ENCODE results near the gene TBL3.

Gene TBL3

DNA sequence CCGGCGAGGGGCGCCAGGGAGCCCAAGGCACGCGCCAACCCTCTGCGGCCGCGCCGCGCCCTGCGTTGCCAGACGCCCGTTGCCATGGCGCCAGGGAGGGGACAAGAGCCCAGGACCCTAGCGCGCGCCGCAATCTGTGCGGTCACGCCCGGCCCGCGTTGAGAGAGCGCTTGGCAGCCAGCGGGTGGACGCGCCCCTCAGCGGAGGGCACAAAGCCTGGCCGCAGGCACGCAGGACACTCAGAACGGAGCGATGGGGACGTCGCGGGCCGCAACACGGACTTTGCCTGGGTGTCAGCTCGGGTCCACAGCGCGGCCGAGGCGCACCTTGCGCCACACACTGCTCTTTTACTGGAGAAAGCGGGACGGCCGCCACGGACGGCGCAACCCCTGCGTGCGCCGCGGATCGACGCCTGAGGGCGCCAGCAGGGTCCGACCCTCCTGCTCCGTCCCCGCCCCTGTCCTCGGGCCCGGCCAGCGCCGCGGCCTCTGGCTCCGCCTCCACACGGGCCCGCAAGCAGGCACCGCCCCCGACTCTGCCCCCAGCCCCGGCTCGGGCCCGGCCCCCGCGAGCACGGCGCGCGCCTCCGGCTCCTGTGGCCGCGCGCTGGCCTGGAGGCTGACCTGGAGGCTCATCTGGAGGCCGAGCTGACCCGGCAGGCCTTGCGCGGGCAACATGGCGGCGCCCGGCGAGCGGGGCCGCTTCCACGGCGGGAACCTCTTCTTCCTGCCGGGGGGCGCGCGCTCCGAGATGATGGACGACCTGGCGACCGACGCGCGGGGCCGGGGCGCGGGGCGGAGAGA lies 11.9 kb downstream of the TBL3 start, which contains the start of gene GFER:
Gene GFER (plus strand): TSS at position 650 of the 803 bp plus-strand sequence. CDS start 26 bp downstream, at position 676.
- peak; percentile 74 to 86 for DNase-seq

DNA sequence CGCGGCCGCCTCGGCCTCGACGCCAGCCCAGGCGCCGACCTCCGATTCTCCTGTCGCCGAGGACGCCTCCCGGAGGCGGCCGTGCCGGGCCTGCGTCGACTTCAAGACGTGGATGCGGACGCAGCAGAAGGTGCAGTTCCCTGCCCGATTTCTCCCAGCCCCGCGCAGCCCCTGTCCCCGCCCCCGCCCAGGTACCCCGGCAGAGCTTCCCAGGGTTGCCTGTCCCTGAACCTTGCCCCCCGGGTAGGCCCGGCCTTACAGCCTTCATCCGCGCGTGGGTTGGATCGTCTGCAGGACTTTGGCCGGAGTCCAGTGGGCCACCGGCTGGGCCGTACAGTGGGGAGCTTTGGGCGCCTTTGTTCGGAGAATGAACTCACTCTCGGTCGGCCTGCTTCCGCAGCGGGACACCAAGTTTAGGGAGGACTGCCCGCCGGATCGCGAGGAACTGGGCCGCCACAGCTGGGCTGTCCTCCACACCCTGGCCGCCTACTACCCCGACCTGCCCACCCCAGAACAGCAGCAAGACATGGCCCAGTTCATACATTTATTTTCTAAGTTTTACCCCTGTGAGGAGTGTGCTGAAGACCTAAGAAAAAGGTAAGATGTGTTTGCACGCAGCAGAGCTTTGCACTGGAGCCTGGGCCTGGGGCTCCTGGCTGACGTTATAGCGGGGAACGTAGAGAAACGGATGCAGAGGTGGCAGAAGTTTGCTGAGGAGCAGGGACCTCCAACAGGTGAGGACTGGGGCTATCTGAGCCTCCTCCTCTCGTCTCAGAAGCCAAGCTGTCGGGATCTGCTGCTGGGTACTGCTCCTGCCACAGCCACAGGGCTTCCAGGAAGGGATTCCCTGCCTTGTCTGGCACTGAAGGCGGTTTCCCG lies 12.7 kb downstream of the TBL3 start:
- DNase-seq: no peak

DNA sequence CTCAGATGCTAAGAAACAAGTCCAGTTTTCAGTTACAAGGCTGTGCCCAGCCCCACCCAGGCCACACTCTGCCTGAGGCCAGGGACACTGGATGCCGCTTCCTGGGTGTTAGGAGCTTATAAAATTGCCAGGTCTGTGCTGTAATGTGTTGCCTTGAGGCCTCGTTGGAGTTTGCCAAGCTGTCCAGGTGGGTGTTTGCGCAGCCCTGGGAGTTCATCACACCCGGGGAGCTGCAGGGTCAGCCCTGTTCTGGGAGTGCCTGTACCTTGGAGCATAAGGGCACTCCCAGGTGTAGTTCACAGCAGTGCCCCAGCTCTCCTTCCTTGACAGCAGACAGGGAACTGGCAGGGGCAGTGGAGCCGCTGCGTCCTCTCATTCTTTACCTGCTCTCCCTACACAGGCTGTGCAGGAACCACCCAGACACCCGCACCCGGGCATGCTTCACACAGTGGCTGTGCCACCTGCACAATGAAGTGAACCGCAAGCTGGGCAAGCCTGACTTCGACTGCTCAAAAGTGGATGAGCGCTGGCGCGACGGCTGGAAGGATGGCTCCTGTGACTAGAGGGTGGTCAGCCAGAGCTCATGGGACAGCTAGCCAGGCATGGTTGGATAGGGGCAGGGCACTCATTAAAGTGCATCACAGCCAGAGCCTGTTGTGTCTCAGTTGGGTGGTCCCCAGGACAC lies 13.8 kb downstream of the TBL3 start:
- DNase-seq: no peak

- no peak for DNase-seq
Observed at GRCh38 chr16:1987198-1987597, 15.3 kb downstream of the TBL3 start.

GRCh38 chr16:1989209-1990100 lies 17.6 kb downstream of the TBL3 start, which contains the start of gene SYNGR3:
SYNGR3 (plus strand) TSS chr16:1989970; CDS start chr16:1990103, 133 bp downstream.
- DNase-seq: no peak

DNA sequence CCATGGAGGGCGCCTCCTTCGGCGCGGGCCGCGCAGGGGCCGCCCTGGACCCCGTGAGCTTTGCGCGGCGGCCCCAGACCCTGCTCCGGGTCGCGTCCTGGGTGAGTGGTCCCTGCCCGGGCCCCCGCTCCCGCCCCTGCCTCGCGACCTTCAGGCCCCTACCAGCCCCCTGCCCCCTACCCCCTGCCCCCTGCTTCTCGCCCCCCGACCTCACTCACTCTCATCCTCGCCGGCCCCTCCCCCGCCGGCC lies 18.2 kb downstream of the TBL3 start:
- no peak for DNase-seq

DNA sequence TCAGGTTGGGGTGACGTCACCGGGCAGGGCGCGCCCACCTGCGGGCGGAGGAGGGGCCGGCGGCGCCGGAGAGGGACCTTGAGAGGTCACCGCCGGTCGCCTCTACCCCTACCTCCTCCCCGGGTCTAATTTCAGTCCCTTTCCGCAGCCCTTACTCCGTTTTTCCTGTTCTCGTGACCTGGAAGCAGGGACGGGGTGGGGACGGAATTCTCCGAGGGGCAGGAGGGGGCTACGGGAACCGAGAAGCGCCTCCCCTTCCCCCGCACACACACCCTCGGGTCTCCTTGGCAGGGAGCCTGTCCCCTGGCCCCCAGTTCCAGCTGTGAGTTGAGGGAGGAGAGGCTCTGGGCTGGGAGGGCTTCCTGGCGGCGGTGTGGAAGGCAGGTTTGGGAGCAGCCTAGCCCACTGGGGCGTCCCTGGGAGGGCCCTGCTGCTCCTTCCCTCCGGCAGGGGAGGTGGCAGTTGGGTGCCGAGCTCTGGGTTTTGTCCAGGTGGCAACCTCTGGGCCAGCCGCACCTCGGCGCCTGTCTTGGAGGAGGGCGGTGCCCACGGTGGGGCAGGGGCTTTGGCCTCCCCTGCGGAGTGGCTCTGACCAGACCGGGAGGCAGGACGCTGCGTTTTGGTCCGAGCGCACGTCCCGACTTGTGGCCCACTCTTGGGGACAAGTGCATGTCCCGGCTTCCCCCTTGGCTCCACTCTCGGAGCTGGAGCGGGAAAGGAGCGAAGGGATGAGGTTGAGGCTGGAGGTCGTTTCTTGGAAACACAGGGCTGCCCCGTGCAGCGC lies 18.7 kb downstream of the TBL3 start:
- peak in 1 of 2 donors; percentile 42 for DNase-seq

DNA sequence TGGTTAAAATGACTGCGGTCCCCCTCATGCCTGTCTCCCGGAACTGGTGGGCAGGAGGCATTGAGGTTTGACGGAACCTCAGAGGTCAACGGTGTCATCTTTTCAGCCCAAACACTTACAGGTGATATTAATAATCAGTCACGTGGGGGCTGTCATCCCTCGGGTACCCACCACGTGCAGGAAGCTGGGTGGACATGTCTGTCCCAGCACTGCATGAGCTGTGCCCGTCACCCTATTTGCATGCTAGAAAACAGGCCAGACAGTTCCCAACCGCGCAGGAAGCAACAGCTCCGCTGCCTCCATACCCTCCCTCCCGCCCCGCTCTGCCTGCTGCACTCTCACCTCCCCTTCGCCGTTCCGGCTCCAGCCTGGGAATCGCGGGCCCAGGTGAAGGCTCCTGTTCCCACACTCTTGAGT lies 19.3 kb downstream of the TBL3 start:
- DNase-seq: peak; percentile 41 to 43

GRCh38 chr16:1991588-1991947 lies 19.7 kb downstream of the TBL3 start:
- no peak for DNase-seq

DNA sequence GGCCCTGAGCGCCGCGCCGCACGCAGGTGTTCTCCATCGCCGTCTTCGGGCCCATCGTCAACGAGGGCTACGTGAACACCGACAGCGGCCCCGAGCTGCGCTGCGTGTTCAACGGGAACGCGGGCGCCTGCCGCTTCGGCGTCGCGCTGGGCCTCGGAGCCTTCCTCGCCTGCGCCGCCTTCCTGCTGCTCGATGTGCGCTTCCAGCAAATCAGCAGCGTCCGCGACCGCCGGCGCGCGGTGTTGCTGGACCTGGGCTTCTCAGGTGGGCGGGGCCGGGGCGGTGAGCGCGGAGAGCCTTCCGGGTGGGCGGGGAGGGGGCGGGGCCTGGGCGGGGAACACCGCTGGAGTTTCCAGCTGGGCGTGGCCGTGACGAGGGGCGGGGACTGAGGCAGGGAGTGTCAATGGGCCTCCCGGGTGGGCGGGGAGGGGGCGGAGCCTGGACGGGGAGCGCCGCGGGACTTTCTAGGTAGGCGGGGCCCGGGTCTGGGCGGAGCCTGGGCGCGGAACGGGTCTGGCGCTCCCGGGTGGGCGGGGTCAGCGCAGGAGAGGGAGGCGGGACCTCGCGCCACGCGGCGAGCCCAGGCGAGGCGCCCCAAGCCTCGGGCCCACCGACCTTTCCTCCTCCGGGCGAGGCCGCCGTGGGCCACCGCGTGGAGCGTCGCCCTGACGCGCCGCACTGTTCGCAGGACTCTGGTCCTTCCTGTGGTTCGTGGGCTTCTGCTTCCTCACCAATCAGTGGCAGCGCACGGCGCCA lies 20.3 kb downstream of the TBL3 start:
- peak; percentile 97 to 98 for DNase-seq

- no peak for DNase-seq
Observed at GRCh38 chr16:1992704-1993317, 21.0 kb downstream of the TBL3 start.

GRCh38 chr16:1993731-1994131 lies 21.9 kb downstream of the TBL3 start:
- no peak for DNase-seq

- no peak for DNase-seq
Observed at GRCh38 chr16:1997494-1998359, 25.9 kb downstream of the TBL3 start.

- no peak for DNase-seq
Observed at GRCh38 chr16:1998360-1998835, 26.5 kb downstream of the TBL3 start.

DNA sequence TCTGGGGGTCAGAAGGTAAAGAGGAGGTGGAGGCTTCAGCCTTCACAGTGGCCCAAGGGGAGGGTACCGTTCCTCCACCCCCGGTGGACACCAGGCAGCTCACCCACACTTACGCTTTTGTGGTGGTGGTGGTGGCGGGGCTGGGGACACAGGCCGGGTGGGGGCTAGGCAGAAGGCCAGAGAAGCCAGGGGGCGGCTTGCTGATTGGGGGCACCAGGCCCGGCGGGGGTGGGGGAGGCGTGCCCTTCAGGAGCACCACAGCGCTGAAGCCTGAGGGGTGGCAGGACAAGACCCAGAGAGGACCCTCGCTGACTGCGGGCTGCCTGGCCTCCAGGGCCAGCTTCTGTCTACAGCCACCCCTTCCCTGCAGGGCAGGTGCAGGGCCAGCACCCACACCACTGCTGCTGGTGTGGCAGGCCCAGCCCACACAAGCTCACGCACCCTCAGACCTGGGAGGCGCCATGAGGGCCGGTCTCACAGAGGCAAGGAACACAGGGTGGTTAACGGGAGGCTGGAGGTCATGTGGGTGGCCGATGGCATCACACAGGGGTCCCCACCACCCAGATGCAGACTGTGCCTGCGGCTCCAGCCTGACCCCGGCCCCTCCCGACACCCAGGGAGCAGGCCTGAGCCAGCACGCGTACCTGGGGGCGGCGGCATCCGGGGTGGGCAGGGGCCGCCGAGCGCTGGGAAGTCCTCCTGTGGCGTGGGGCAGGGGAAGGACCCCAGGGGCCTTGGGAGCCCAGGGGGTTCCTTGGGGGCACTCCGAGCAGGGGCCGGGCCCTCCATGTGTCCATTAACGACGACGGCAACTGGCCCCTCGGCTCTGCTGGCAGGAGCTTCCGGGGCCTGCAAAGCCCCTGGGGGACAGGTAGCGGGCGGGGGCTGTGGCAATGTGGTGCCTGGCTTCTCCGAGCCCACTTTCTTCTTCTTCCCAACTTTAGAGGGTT lies 27.3 kb downstream of the TBL3 start:
- DNase-seq: no peak

GRCh38 chr16:1999866-2000514 lies 28.1 kb downstream of the TBL3 start:
- DNase-seq: no peak

- DNase-seq: no peak
Observed at GRCh38 chr16:2001035-2001434, 29.2 kb downstream of the TBL3 start.
